Panc1 (cell line): ENCODE results near the gene GUCD1.

Source experiments
- POLR2AphosphoS5 ChIP-seq: IDR thresholded peaks from 2 replicates; pipeline ENCODE4 v1.6.1; 2012; ENCODE audit warnings: mild to moderate bottlenecking, low read depth, low read length, moderate library complexity
- TCF7L2 ChIP-seq: IDR thresholded peaks from 2 replicates; pipeline ENCODE4 v1.6.1; 2011; ENCODE audit warnings: mild to moderate bottlenecking, low read depth, low read length, inconsistent platforms
- TF ChIP-seq, protein P1 (sequence below): fragments of 450-650 bp; IDR thresholded peaks from 2 replicates; pipeline ENCODE4 v1.5.1; 2017; ENCODE audit warnings: mild to moderate bottlenecking

- TF ChIP-seq, protein P1, sequence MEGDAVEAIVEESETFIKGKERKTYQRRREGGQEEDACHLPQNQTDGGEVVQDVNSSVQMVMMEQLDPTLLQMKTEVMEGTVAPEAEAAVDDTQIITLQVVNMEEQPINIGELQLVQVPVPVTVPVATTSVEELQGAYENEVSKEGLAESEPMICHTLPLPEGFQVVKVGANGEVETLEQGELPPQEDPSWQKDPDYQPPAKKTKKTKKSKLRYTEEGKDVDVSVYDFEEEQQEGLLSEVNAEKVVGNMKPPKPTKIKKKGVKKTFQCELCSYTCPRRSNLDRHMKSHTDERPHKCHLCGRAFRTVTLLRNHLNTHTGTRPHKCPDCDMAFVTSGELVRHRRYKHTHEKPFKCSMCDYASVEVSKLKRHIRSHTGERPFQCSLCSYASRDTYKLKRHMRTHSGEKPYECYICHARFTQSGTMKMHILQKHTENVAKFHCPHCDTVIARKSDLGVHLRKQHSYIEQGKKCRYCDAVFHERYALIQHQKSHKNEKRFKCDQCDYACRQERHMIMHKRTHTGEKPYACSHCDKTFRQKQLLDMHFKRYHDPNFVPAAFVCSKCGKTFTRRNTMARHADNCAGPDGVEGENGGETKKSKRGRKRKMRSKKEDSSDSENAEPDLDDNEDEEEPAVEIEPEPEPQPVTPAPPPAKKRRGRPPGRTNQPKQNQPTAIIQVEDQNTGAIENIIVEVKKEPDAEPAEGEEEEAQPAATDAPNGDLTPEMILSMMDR = no peak
- TF ChIP-seq POLR2AphosphoS5 (no peak), TCF7L2 (no peak)
Observed at GRCh38 chr22:24590596-24591173, 35.7 kb upstream of the GUCD1 start.
